ENCODE measurements around the gene CRB1.

CRB1 gene

GRCh38 chr1:197351821-197352440, 83.9 kb downstream of the CRB1 start:
- no peak for DNase-seq (ENCODE audit: low spot score)

GRCh38 chr1:197355248-197355995, 87.4 kb downstream of the CRB1 start:
- DNase-seq (ENCODE audit: low spot score), result no peak

- peak; percentile 31 for DNase-seq (ENCODE audit: low spot score)
Measured at GRCh38 chr1:197356723-197357533, 88.9 kb downstream of the CRB1 start.

- DNase-seq (ENCODE audit: low spot score), result no peak
Measured at GRCh38 chr1:197358959-197359358, 90.9 kb downstream of the CRB1 start.

- no peak for DNase-seq (ENCODE audit: low spot score)
Measured at GRCh38 chr1:197360068-197360467, 92.0 kb downstream of the CRB1 start.

GRCh38 chr1:197362871-197363270, 94.8 kb downstream of the CRB1 start:
- no peak for DNase-seq (ENCODE audit: low spot score)

GRCh38 chr1:197363855-197364254, 95.8 kb downstream of the CRB1 start:
- DNase-seq (ENCODE audit: low spot score), result no peak

GRCh38 chr1:197366996-197367395, 98.9 kb downstream of the CRB1 start:
- DNase-seq (ENCODE audit: low spot score), result no peak

GRCh38 chr1:197367627-197368026, 99.6 kb downstream of the CRB1 start:
- no peak for DNase-seq (ENCODE audit: low spot score)

GRCh38 chr1:197374428-197374827, 106.4 kb downstream of the CRB1 start:
- DNase-seq (ENCODE audit: low spot score), result no peak

- no peak for DNase-seq (ENCODE audit: low spot score)
Measured at GRCh38 chr1:197384471-197384870, 116.4 kb downstream of the CRB1 start.

- no peak for DNase-seq (ENCODE audit: low spot score)
Measured at GRCh38 chr1:197388801-197389200, 120.7 kb downstream of the CRB1 start.

- DNase-seq (ENCODE audit: low spot score), result no peak
Measured at GRCh38 chr1:197390856-197391255, 122.8 kb downstream of the CRB1 start.

GRCh38 chr1:197391303-197392226, 123.5 kb downstream of the CRB1 start:
- DNase-seq (ENCODE audit: low spot score), result peak; percentile 43

GRCh38 chr1:197392541-197392940, 124.5 kb downstream of the CRB1 start:
- DNase-seq (ENCODE audit: low spot score), result no peak

GRCh38 chr1:197393105-197393504, 125.1 kb downstream of the CRB1 start:
- no peak for DNase-seq (ENCODE audit: low spot score)

GRCh38 chr1:197393772-197394171, 125.7 kb downstream of the CRB1 start:
- DNase-seq (ENCODE audit: low spot score), result no peak

GRCh38 chr1:197394831-197395608, 127.0 kb downstream of the CRB1 start:
- DNase-seq (ENCODE audit: low spot score), result no peak

- no peak for DNase-seq (ENCODE audit: low spot score)
Measured at GRCh38 chr1:197397895-197398294, 129.8 kb downstream of the CRB1 start.

- DNase-seq (ENCODE audit: low spot score), result peak; percentile 51
Measured at GRCh38 chr1:197399755-197400521, 131.9 kb downstream of the CRB1 start.

All from CD4-positive, alpha-beta T cell treated with Interleukin-2 at 100 ng/mL for 4 hours (primary cell).